Measurements from ENCODE around the gene PTPRT.

DNA sequence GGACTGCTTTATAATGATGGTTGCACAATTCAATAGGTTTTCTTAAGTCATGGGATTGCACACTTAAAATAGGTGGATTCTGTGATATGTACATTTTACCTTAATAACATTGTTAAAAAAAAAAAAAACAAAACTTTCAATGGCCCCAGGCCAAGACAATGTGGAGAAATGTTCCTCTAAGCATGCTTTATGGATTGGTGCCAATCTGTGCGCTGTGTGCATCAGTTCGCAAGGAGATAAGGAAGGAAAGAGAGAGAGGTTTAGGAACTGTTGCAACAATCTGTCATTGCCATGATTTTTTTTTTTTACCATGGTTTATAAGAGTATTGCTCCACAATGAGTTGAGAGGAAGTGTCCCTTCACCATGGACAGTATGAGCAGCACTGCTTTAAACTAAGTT, 399.6 kb downstream of the PTPRT start:
- TF ChIP-seq, protein P1, sequence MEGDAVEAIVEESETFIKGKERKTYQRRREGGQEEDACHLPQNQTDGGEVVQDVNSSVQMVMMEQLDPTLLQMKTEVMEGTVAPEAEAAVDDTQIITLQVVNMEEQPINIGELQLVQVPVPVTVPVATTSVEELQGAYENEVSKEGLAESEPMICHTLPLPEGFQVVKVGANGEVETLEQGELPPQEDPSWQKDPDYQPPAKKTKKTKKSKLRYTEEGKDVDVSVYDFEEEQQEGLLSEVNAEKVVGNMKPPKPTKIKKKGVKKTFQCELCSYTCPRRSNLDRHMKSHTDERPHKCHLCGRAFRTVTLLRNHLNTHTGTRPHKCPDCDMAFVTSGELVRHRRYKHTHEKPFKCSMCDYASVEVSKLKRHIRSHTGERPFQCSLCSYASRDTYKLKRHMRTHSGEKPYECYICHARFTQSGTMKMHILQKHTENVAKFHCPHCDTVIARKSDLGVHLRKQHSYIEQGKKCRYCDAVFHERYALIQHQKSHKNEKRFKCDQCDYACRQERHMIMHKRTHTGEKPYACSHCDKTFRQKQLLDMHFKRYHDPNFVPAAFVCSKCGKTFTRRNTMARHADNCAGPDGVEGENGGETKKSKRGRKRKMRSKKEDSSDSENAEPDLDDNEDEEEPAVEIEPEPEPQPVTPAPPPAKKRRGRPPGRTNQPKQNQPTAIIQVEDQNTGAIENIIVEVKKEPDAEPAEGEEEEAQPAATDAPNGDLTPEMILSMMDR (conservative IDR thresholded peaks at IDR 0.05; ENCODE audit: low read depth, low read length), result no peak
- no peak for TF ChIP-seq EZH2 (IDR thresholded peaks at IDR 0.05; ENCODE audit: low read length, unreplicated experiment)
- TF ChIP-seq EZH2phosphoT487 (IDR thresholded peaks at IDR 0.05; ENCODE audit: borderline replicate concordance, low read length), result no peak

Data from PC-3 (cell line).